Transverse colon (tissue), 4 donors: Measurements from ENCODE around the gene CEL.

Source experiments
- CTCF ChIP-seq, 5 experiments: fragments of 200-600 bp in 3 of 5; fragments of 450-650 bp in 2 of 5; sonication (generic) in 3 of 5; IDR thresholded peaks; 1 replicate in 2 of 5; 2 replicates in 3 of 5; pipeline ENCODE4 v1.5.1; 2016 to 2017; ENCODE audit warnings: antibody characterized with exemption in 5 of 5, inconsistent platforms in 3 of 5, mild to moderate bottlenecking in 2 of 5, moderate library complexity in 1 of 5
- EP300 ChIP-seq: sonication (generic); formaldehyde crosslinking; IDR thresholded peaks from one replicate; pipeline ENCODE4 v1.6.1; 2017; ENCODE audit warnings: antibody characterized with exemption, low read depth
- POLR2A ChIP-seq: fragments of 450-650 bp; IDR thresholded peaks from one replicate; pipeline ENCODE4 v1.6.1; 2016; ENCODE audit warnings: antibody characterized with exemption, mild to moderate bottlenecking, moderate library complexity
- POLR2AphosphoS5 ChIP-seq, 3 donors: sonication (generic); formaldehyde crosslinking; IDR thresholded peaks; one replicate each; pipeline ENCODE4 v1.6.1; 2016; ENCODE audit warnings: antibody characterized with exemption in 3 of 3

GRCh38 chr9:133065070-133065388, 3.2 kb downstream of the CEL start:
- no peak for TF ChIP-seq CTCF (IDR thresholded peaks at IDR 0.05)
- TF ChIP-seq POLR2AphosphoS5 (IDR thresholded peaks at IDR 0.05), result no peak
- TF ChIP-seq EP300, result no peak
- TF ChIP-seq POLR2A, result no peak
